Astrocyte (in vitro differentiated cells and primary cell): Measurements from ENCODE around the gene PTPN5.

Source experiments
- CTCF ChIP-seq: IDR thresholded peaks from 2 replicates; pipeline ENCODE4 v1.5.1; 2011; ENCODE audit warnings: low read depth, mild to moderate bottlenecking, inconsistent platforms, low read length, moderate library complexity; ENCODE audit not compliant: insufficient read depth
- EZH2 ChIP-seq: IDR thresholded peaks from 2 replicates; pipeline ENCODE4 v1.6.1; 2012; ENCODE audit warnings: mild to moderate bottlenecking, low read length, inconsistent platforms; ENCODE audit not compliant: insufficient read depth

- TF ChIP-seq CTCF = no peak
- no peak for TF ChIP-seq EZH2
Observed at GRCh38 chr11:18720808-18721560, 70.6 kb downstream of the PTPN5 start.
